Cerebellar cortex (tissue), 1 donor: Measurements from ENCODE around the gene NCOA7.
A peak's percentile ranks its signal among the peaks of the same experiment; 100 is the strongest.

ENCODE experiments used
- DNase-seq: peaks from one replicate; pipeline ENCODE4 v3.0.0-alpha.2; 2015; ENCODE audit warnings: low spot score

Gene NCOA7

GRCh38 chr6:125974214-125974866 is 183.6 kb downstream of the NCOA7 start:
- peak; percentile 73 for DNase-seq

GRCh38 chr6:125979101-125979500 is 188.3 kb downstream of the NCOA7 start:
- no peak for DNase-seq
